SU-DHL-6 (cell line): ENCODE results near the gene IFT122.

Source experiments
- H2AFZ ChIP-seq: fragments of 200-600 bp; sonication (generic); 2 replicates; pipeline ENCODE4 v1.6.1; 2014; ENCODE audit warnings: low read depth, mild to moderate bottlenecking, moderate library complexity, mixed read lengths, antibody characterized with exemption, low read length; ENCODE audit not compliant: severe bottlenecking
- H3F3A ChIP-seq: fragments of 200-600 bp; shearing (Covaris generic); 2 replicates; pipeline ENCODE4 v1.6.0; 2016; ENCODE audit warnings: antibody characterized with exemption, mild to moderate bottlenecking; ENCODE audit not compliant: insufficient read depth
- H3K27ac ChIP-seq: fragments of 200-600 bp; sonication (generic); 2 replicates; pipeline ENCODE4 v1.5.1; 2016; ENCODE audit warnings: low read depth, mild to moderate bottlenecking, low read length, moderate library complexity, mixed read lengths
- H3K27me3 ChIP-seq: fragments of 200-600 bp; sonication (generic), shearing (Covaris generic); 2 replicates; pipeline ENCODE4 v1.6.0; 2014; ENCODE audit warnings: mild to moderate bottlenecking, low read length
- H3K36me3 ChIP-seq: fragments of 200-600 bp; sonication (generic); 2 replicates; pipeline ENCODE4 v1.6.1; 2014; ENCODE audit warnings: mild to moderate bottlenecking, low read length, mixed read lengths
- H3K4me2 ChIP-seq: fragments of 300-600, 200-600 bp; shearing (Covaris generic), sonication (generic); 2 replicates; pipeline ENCODE4 v1.6.0; 2014; ENCODE audit warnings: low read length, low read depth, mild to moderate bottlenecking; ENCODE audit not compliant: poor library complexity, severe bottlenecking
- H3K4me3 ChIP-seq: fragments of 200-600 bp; sonication (generic); 2 replicates; pipeline ENCODE4 v1.5.1; 2014; ENCODE audit warnings: antibody characterized with exemption, low read length, mild to moderate bottlenecking, mixed read lengths; ENCODE audit not compliant: insufficient read depth, poor library complexity, severe bottlenecking
- H3K79me2 ChIP-seq: fragments of 200-600 bp; sonication (generic); 2 replicates; pipeline ENCODE4 v1.6.1; 2014; ENCODE audit warnings: mild to moderate bottlenecking, low read length, moderate library complexity; ENCODE audit not compliant: insufficient read depth
- H3K9ac ChIP-seq: fragments of 200-600 bp; sonication (generic); 2 replicates; pipeline ENCODE4 v1.7.0; 2014; ENCODE audit warnings: mild to moderate bottlenecking, low read length
- H3K9me2 ChIP-seq: fragments of 200-600 bp; sonication (generic); replicated peaks from 2 replicates; pipeline ENCODE4 v1.6.1; 2014; ENCODE audit warnings: low read length; ENCODE audit not compliant: insufficient read depth
- H3K9me3 ChIP-seq: fragments of 200-600 bp; sonication (generic); 2 replicates; pipeline ENCODE4 v1.6.1; 2014; ENCODE audit warnings: low read length, mixed read lengths; ENCODE audit not compliant: insufficient read depth
- H4K20me1 ChIP-seq: fragments of 200-600 bp; sonication (generic); 2 replicates; pipeline ENCODE4 v1.6.1; 2014; ENCODE audit warnings: low read depth, mild to moderate bottlenecking, antibody characterized with exemption, low read length, moderate library complexity, mixed read lengths
- EZH2phosphoT487 ChIP-seq: fragments of 200-600 bp; sonication (generic), shearing (Covaris generic); conservative IDR thresholded peaks from 2 replicates; pipeline ENCODE4 v1.6.1; 2018; ENCODE audit warnings: mild to moderate bottlenecking, antibody characterized with exemption, low read length, moderate library complexity, mixed read lengths
- TF ChIP-seq, protein P1 (sequence below): fragments of 200-600 bp; sonication (generic); IDR thresholded peaks from one replicate; pipeline ENCODE4 v1.5.1; 2017; ENCODE audit warnings: antibody characterized with exemption, mild to moderate bottlenecking, low read length, moderate library complexity; ENCODE audit not compliant: insufficient read depth, poor library complexity, severe bottlenecking

The IFT122 gene

DNA sequence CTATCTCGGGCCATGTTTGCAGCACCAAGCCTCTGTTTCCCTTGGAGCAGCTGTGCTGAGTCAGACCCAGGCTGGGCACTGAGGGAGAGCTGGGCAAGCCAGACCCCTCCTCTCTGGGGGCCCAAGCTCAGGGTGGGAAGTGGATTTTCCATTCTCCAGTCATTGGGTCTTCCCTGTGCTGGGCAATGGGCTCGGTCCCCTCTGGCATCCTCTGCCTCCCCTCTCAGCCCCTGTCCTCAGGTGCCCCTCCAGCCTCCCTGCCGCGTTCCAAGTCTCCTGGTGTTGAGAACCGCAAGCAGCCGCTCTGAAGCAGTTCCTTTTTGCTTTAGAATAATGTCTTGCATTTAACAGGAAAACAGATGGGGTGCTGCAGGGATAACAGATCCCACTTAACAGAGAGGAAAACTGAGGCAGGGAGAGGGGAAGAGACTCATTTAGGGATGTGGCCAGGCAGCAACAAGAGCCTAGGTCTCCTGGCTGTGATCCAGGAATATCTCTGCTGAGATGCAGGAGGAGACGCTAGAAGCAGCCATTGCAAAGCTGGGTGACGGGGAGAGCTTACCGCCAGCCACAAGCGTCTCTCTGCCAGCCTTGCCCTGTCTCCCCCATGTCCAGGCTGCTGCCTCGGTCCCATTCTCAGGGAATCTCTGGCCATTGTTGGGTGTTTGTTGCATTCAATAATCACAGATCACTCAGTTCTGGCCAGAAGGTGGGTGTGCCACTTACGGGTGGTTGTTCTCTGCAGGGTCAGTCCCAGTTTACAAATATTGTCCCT, 89.6 kb downstream of the IFT122 start:
- H2AFZ ChIP-seq: no peak overlapping the region
- H3K27me3 ChIP-seq: no peaks in the 10 kb centered on the region
- no peak overlapping the region for H3K4me2 ChIP-seq
- no peaks in the 10 kb centered on the region for H3F3A ChIP-seq
- H3K27ac ChIP-seq: no peak overlapping the region
- no peaks in the 10 kb centered on the region for H4K20me1 ChIP-seq
- no peak for TF ChIP-seq EZH2phosphoT487
- TF ChIP-seq, protein P1, sequence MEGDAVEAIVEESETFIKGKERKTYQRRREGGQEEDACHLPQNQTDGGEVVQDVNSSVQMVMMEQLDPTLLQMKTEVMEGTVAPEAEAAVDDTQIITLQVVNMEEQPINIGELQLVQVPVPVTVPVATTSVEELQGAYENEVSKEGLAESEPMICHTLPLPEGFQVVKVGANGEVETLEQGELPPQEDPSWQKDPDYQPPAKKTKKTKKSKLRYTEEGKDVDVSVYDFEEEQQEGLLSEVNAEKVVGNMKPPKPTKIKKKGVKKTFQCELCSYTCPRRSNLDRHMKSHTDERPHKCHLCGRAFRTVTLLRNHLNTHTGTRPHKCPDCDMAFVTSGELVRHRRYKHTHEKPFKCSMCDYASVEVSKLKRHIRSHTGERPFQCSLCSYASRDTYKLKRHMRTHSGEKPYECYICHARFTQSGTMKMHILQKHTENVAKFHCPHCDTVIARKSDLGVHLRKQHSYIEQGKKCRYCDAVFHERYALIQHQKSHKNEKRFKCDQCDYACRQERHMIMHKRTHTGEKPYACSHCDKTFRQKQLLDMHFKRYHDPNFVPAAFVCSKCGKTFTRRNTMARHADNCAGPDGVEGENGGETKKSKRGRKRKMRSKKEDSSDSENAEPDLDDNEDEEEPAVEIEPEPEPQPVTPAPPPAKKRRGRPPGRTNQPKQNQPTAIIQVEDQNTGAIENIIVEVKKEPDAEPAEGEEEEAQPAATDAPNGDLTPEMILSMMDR: no peak
- H3K9me3 ChIP-seq: no peaks in the 10 kb centered on the region
- no peaks in the 10 kb centered on the region for H3K36me3 ChIP-seq
- no peaks in the 10 kb centered on the region for H3K9me2 ChIP-seq
- H3K79me2 ChIP-seq: no peaks in the 10 kb centered on the region
- H3K9ac ChIP-seq: no peak overlapping the region
- no peak overlapping the region for H3K4me3 ChIP-seq

DNA sequence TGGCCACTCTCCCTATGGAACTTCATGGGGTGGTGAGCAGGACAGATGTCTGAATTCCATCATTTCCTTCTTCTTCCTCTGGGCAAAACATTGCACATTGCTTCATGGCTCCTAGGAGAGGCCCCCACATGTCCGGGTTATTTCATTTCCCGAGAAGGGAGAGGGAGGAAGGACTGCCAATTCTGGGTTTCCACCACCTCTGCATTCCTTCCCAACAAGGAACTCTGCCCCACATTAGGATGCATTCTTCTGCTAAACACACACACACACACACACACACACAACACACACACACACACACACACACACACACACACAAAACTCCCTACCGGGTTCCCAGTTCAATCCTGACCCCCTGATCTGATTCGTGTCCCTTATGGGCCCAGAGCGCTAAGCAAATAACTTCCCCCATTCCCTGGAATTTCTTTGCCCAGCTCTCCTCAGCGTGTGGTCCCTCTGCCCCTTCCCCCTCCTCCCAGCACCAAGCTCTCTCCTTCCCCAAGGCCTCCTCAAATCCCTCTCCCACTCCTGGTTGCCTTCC, 90.3 kb downstream of the IFT122 start:
- Histone ChIP-seq H2AFZ (no peak overlapping the region), H3K9ac (no peak overlapping the region)

DNA sequence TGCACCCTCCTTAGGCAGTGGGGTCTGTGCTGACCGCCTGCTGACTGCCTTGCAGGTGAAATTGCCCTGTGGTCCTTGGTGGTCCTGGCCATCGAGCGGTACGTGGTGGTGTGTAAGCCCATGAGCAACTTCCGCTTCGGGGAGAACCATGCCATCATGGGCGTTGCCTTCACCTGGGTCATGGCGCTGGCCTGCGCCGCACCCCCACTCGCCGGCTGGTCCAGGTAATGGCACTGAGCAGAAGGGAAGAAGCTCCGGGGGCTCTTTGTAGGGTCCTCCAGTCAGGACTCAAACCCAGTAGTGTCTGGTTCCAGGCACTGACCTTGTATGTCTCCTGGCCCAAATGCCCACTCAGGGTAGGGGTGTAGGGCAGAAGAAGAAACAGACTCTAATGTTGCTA, 90.8 kb downstream of the IFT122 start:
- no peaks in the 10 kb centered on the region for H3K9me2 ChIP-seq
- H3K27me3 ChIP-seq: no peaks in the 10 kb centered on the region
- H3K9ac ChIP-seq: no peak overlapping the region
- TF ChIP-seq EZH2phosphoT487: no peak
- TF ChIP-seq, protein P1: no peak
- H3K27ac ChIP-seq: no peak overlapping the region
- H3K79me2 ChIP-seq: no peaks in the 10 kb centered on the region
- no peak overlapping the region for H3K4me3 ChIP-seq
- H3K9me3 ChIP-seq: no peaks in the 10 kb centered on the region
- no peaks in the 10 kb centered on the region for H4K20me1 ChIP-seq
- no peak overlapping the region for H3K4me2 ChIP-seq
- no peaks in the 10 kb centered on the region for H3K36me3 ChIP-seq
- no peak overlapping the region for H2AFZ ChIP-seq
- H3F3A ChIP-seq: no peaks in the 10 kb centered on the region

More for the DNA sequence above, 90.3 kb downstream of the IFT122 start:
- H3K27me3 ChIP-seq: no peaks in the 10 kb centered on the region
- no peaks in the 10 kb centered on the region for H3K36me3 ChIP-seq
- no peaks in the 10 kb centered on the region for H4K20me1 ChIP-seq
- H3K27ac ChIP-seq: no peak overlapping the region
- H3F3A ChIP-seq: no peaks in the 10 kb centered on the region
- no peaks in the 10 kb centered on the region for H3K9me3 ChIP-seq
- no peaks in the 10 kb centered on the region for H3K79me2 ChIP-seq
- H3K4me3 ChIP-seq: no peak overlapping the region
- no peak for TF ChIP-seq EZH2phosphoT487
- TF ChIP-seq, protein P1: no peak
- H3K4me2 ChIP-seq: no peak overlapping the region
- H3K9me2 ChIP-seq: no peaks in the 10 kb centered on the region
